ENCODE data around the gene SAFB2. TPM values are rescaled to one million over a fixed set of nuclear protein-coding genes. Genes with fewer than 3 reads are reported as not detected.

Gene SAFB2
- total and polyA plus RNA-seq, 2 of the 13 experiments (the other 11 are each of a cell fraction or from before 2014, with no cell fraction given) = 11.2 to 31.5 TPM

- Histone ChIP-seq H3K9me3 (ENCODE audit: low read length) (no peaks in the 10 kb centered on the region), H3K4me1 (ENCODE audit: insufficient read depth, low read length) (no peaks in the 10 kb centered on the region), H3K79me2 (ENCODE audit: insufficient read depth, low read length) (no peaks in the 10 kb centered on the region), H2AFZ (ENCODE audit: low read length) (no peak overlapping the region), H3K9ac (ENCODE audit: insufficient read depth, low read depth, low read length) (no peak overlapping the region), H3K4me2 (ENCODE audit: low read depth, low read length) (no peak overlapping the region), H3K36me3 (replicated peaks in 1 of 2; ENCODE audit: control insufficient read depth in 1 of 2, insufficient read depth in 2 of 2, low read length in 2 of 2) (peaks cover 23 to 31% of the 10 kb centered on the region in 2 experiments), H4K20me1 (ENCODE audit: insufficient read depth, low read length) (no peaks in the 10 kb centered on the region), H3K27me3 (ENCODE audit: control insufficient read depth in 1 of 2, insufficient read depth in 2 of 2, low read length in 2 of 2) (no peaks in the 10 kb centered on the region), H3K4me3 (replicated peaks in 1 of 3; ENCODE audit: insufficient read depth in 1 of 3, low read depth in 2 of 3, low read length in 3 of 3) (no peak overlapping the region), H3K27ac (ENCODE audit: extremely low read length, insufficient read depth, low read length) (no peak overlapping the region)
- ATAC-seq = no peak
- CTCF ChIA-PET (ENCODE audit: low intra/inter-chr PET ratio, low total read pairs) = no interaction called here
- 95% methylated on average over 5 of the region's 7 CpGs for WGBS (ENCODE audit: low lambda C conversion rate)
- no peak for FAIRE-seq
- in situ Hi-C loops (cut with HindIII; ENCODE audit: extremely low pct_ligation_motif_present, low pct_unique_long_range_greater_than_20kb) (no loop called here), intact Hi-C loops (cut with micrococcal nuclease; ENCODE audit: unreplicated experiment) (no loop called here)
- no peak for DNase-seq (ENCODE audit: low spot score)
- no peak for TF ChIP-seq ZFP36 (IDR thresholded peaks at IDR 0.05; ENCODE audit: borderline replicate concordance, low read depth, low read length, partially characterized antibody)
- no peak for TF ChIP-seq ZBTB26 (CRISPR knock-in tag; IDR thresholded peaks at IDR 0.05; ENCODE audit: borderline replicate concordance)
- no peak for TF ChIP-seq ZNF709 (CRISPR knock-in tag; IDR thresholded peaks at IDR 0.05)
- no peak for TF ChIP-seq REL (CRISPR knock-in tag; conservative IDR thresholded peaks at IDR 0.05)
- TF ChIP-seq ZFP91 (CRISPR knock-in tag; IDR thresholded peaks at IDR 0.05; ENCODE audit: borderline replicate concordance) = no peak
- no peak for TF ChIP-seq FUBP1 (CRISPR knock-in tag; IDR thresholded peaks at IDR 0.05; ENCODE audit: borderline replicate concordance)
- no peak for TF ChIP-seq SAP130 (CRISPR knock-in tag; IDR thresholded peaks at IDR 0.05; ENCODE audit: low read depth)
- no peak for TF ChIP-seq SMC3 (IDR thresholded peaks at IDR 0.05; ENCODE audit: low read length)
- TF ChIP-seq ZFX (CRISPR knock-in tag; IDR thresholded peaks at IDR 0.05; ENCODE audit: low read depth) = no peak
- no peak for TF ChIP-seq ZNF44 (CRISPR knock-in tag; IDR thresholded peaks at IDR 0.05)
- no peak for TF ChIP-seq ZNF512 (CRISPR knock-in tag; IDR thresholded peaks at IDR 0.05)
- BruUV-seq (replicated peaks) = no TSS peak
- POLR2A ChIA-PET = interaction anchor here (2.0 kb wide), 1 partner anchor 18 kb away, joined by 4 read pairs; the partner anchor contains the start of gene RPL36
These were observed 49.0 kb upstream of the SAFB2 start for GRCh38 chr19:5671600-5671999.
